Stimulated activated CD4-positive, alpha-beta T cell treated with anti-CD3 and anti-CD28 coated beads, Interleukin-4, amount 100 ng/mL, for 1 hour (primary cell): ENCODE data around the gene LIN7C.
"Not testable (repeated sequence)": the region's sequence is repeated elsewhere in the genome, so short reads cannot be mapped to it uniquely, and the experiment has no call there.

Experiments
- DNase-seq: peaks from one replicate; pipeline ENCODE4 v3.0.0-alpha.2; 2020

Gene LIN7C, protein sequence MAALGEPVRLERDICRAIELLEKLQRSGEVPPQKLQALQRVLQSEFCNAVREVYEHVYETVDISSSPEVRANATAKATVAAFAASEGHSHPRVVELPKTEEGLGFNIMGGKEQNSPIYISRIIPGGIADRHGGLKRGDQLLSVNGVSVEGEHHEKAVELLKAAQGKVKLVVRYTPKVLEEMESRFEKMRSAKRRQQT

DNA sequence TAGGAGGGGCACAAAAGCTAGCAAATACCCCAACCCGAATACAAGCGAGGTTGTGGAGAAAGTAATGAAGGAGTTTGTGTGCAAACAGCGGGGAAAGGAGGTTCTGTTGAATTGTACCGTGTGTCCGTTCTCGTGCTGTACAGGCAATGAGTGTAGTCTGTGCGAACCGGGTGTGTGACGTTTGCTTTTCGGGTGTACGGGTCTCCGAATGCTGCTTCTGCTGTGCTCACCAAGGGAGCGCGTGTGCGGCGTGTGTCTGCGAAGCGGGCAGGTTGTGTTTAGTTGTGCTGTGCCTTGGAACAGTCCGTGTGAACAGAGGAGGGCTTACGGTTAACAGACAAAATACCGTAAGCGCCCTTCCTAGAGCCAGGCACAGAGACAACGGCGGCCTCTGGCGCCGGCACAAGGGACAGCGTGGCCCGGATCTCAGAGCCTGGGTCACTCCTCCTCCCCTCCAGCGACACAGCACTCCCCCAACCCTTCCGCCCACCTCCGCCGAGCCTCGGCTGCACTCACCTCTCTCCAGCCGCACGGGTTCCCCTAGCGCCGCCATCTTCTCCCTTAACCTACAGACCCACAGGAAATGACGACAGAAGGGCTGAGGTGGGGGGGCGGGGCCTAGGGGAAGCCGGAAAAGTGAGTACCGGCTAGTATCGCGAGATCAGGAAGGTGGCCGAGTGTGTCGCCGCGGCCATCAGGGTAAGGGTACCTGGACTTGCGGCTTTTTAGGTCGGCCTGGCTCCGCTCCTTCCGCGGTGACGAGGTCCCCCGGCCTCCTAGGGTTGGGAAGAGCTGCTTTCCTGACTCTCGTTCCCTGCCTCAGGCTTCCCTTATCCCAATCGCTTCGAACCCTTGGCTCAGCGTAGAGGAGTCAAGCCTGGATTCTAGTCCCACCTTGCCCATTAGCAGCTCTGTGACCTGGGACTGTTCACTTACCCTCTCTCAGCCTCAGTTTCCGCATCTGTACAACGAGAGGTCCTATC is at the start of gene LIN7C:
LIN7C (minus strand) TSS at position 570 of the 983 bp plus-strand sequence; CDS start at position 553, 17 bp downstream.
- peak; percentile 94 for DNase-seq

DNA sequence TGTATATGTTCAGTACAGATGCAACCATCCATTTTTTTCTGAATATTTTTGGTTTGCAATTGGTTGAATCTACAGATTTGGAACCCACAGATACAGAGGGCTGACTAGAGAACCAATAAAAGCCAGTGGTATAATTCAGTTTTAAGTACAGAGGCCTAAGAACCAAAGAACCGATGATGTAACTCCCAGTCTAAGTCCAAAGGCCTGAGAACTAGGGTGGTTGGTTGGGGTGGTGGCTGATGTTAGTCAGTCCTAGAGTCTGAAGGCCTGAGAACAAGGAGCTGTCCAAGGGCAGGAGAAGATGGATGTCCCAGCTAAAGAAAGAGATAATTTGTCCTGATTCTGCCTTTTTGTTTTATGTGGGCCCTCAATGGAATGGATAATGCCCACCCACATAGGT is 48.7 kb upstream of the LIN7C start:
- no peak for DNase-seq

DNA sequence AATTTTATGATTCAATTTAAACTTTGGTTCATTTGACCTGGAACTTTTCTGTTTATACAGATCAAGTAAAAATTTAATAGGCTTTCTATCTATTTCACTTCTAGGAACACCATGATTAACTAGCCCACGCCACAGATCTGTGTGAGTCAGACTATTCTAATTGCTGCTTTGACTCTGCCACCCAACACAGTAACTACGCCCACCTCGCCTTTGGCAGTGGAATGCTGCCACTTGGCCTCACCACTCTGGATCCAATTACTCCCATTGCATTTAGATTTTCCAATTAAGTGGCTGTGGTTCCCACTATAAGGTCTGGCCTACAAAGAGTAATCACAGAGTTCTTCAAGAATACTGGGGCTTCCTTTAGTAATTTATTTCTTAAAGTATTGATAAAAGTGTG is 46.6 kb upstream of the LIN7C start:
- DNase-seq: no peak

- no peak for DNase-seq
Observed at GRCh38 chr11:27552341-27552740, 45.8 kb upstream of the LIN7C start.

GRCh38 chr11:27551127-27551526 is 44.6 kb upstream of the LIN7C start:
- DNase-seq: no peak

DNA sequence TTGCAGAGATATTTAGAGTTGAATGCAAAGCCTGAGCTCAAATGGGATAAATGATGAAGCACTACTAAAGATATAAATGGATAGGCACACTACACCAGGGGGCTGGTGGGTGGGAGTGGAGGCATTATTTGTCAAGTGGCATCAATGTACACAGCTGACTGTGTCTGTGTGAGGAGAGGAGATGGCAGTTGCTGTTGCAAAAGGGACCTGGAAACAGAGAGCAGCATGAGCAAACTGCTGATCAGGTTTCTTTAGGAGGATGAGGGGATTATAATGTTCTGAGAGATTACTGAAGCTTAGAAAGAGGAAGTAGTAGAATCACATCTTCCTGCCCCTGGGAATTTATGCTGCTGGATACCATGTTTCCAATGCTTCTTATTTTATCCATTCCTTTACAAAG is 39.4 kb upstream of the LIN7C start:
- DNase-seq: no peak

DNA sequence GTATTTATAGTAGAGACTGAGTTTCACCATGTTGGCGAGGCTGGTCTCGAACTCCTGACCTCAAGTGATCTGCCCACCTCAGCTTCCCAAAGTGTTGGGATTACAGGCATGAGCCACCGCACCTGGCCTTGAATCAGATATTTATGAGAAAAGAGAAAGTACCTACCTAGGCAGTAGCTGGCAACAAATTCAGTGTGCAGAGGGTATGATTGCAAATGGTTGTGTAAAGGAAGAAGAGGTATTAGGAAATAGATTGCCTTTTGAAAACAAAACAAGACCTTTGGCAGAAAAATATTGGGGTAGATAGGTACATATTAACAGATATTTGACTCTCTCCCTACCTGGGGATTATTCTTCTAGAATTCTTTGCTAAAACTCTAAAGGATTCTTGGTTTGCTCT is 38.5 kb upstream of the LIN7C start:
- no peak for DNase-seq

- DNase-seq: no peak
Observed at GRCh38 chr11:27541790-27542189, 35.2 kb upstream of the LIN7C start.

GRCh38 chr11:27540051-27540450 is 33.5 kb upstream of the LIN7C start:
- DNase-seq: no peak

DNA sequence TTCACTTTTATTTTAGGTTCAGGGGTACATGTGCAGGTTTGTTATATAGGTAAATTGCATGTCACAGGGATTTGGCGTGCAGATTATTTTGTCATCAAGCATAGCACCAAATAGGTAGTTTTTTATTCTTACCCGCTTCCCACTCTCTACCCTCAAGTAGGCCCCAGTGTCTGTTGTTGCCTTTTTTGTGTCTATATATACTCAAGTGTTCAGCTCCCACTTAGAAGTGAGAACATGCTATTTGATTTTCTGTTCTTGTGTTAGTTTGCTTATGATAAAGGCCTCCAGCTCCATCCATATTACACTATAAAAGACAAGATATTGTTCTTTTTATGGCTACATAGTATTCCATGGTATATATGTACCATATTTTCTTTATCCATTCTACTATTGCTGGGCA is 28.5 kb upstream of the LIN7C start:
- no peak for DNase-seq

DNA sequence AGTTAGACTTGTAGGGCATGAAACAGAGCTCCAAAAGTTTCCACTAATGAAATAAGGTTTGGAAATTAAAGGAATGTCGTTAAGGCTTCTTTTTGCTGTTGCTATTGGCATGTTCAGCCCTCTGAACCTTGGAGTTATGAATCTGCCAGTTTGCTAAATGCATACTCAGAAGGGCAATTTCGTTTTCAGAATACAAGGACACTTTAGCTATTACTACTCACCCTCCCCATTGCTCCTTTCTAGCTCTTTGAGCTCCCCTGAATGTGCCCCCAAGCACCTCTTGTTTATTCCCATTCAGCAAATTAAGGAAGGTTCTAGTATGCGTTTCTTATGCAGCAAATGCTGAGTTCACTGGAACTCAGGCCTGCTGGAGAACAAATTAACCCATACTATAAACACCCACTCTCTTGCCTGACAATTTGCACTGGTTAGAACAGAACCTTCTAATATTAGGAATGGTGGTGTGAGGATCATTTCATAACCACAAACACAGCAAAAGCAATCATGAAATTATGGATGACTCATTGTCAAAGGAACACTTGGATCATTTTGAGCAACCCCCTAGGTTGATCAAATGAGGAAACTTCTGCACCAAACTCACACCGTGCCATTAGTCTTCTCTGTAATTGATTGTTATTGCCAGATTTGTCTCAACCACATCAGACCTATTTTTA is 26.2 kb upstream of the LIN7C start:
- DNase-seq: no peak

GRCh38 chr11:27528712-27529111 is 22.1 kb upstream of the LIN7C start:
- DNase-seq: no peak

DNA sequence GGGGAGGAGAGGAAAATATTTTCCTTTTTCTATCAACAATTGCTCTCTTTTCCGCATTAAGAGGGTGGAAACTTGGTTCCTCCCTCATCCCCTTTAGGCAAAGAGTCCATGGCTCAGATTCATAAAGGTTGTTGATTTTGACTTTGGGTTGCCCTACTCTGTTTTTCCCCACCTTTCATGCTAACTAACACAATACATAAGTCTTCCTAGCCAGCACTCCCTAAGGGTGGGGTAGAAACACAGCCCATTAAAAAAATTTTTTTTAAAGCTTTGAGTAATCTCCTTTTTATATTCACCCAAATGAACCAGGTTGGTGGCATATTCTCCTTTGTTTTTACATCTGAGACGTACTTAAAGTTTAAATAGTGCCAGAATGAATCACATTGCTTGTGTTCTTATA is 20.0 kb upstream of the LIN7C start:
- no peak for DNase-seq

DNA sequence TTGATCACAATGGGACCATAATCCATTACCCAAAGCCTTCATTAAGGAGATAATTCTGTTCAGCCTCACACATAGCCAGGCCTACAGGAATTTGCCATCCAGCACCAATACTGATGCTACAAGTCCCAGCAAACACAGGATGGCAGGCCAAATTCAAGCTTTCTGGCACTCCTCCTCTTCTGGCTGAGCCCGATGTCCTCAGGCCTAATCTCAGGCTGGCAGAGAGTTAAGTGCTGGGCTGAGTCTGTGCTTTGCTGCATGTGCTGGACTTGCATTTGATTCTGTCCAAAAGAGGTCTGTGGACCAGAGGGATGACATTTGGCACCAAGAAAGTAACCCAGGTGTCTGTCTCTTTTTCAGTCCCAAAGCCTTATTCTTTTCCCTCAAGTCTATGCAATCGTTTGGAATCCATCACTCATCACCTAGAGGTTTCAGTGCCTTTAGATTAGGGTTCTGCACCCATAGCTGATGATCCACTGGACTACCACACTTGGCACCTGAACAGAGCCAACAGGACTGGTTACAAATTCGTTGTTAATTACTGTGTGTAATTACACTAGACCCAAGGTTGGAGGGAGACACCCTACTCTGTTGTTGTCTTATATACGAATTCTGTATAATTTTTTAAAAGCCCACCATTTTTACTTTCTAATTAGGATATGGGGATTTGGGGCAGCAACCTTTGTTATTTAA is 19.4 kb upstream of the LIN7C start:
- DNase-seq: no peak

DNA sequence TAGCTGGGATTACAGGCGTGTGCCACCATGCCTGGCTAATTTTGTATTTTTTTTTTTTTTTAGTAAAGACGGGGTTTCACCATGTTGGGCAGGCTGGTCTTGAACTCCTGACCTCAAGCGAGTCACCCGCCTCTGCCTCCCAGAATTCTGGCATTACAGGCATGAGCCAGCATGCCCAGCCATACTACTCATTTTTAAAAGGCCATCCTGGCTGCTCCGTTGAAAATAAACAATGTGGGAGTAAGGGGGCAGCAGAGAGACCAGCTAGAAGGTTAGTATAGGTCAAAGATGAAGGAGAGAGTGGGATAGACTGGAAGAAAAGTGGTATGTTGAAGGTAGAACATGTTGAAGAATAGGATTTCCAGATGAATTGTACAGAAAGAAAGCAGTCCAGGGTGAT is 17.6 kb upstream of the LIN7C start:
- DNase-seq: no peak

- DNase-seq: no peak
Observed at GRCh38 chr11:27520226-27520625, 13.7 kb upstream of the LIN7C start.

DNA sequence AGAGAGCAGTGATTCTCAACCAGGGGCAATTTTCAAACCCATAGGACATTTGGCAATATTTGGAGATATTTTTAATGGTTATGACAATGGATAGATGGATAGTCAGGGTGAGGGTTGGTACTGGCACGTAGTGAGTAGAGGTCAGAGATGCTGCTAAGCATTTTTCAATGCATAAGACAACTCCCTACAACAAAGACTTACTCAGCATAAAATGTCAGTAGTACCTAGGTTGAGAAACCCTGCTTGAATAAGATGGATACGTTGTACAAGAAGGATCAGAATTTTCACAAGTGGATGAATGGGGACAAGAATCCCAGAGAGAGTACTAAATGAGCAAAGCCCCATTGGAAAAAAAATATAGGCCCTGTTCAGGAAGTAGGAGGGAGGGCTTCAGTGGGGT is 11.9 kb upstream of the LIN7C start:
- no peak for DNase-seq

DNA sequence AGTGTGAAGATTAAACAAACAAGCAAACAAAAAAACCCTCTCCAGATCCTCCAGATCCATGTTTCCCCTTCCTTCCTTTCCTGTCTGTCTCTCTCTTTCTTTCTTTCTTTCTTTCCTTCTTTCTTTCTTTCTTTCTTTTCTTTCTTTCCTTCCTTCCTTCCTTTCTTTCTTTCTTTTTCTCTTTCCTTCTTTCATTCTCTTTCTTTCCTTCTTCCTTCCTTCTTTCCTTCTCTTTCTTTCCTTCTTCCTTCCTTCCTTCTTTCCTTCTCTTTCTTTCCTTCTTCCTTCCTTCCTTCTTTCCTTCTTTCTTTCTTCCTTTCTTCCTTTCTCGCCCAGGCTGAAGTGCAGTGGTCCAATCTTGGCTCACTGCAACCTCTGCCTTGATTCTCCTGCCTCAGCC is 10.9 kb upstream of the LIN7C start:
- DNase-seq: not testable (repeated sequence)

GRCh38 chr11:27514558-27514957 is 8.0 kb upstream of the LIN7C start:
- no peak for DNase-seq

GRCh38 chr11:27514076-27514475 is 7.5 kb upstream of the LIN7C start:
- DNase-seq: no peak

DNA sequence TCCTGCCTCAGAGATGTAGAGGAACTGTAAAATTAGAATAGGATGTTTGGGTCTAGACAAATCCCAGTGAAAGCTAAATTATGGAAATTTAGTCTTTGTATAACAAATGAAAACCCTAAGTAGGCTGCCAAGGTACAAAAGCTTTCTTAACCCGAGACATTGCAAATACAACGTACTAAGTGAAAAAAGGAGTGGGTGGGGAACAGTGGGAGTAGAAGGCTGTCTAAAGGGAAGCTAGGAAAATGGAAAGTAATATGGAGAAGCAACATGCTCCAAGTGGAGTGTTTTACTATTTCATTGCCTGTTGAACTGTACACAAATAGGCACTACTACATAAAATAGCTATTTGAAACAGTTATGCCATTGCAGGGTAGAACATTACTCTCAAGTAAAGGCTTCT is 6.8 kb upstream of the LIN7C start:
- DNase-seq: no peak

DNA sequence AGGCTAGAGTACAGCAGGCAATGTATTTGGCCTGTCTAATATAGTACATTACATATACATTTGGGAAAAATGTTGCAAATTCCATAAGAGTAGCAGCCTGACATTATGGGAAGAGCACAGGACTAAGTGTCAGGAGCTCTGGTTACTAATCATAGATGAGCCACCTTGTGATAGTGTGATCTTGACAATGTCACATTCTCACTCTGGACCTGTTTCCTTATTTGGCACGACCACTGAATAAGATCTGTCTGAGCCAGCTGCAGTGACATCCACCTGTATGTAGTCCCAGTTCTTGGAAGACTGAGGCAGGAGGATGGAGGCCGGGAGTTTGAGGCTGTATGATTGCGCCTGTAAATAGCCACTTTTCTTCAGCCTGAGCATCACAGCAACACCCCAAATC is 5.7 kb upstream of the LIN7C start:
- no peak for DNase-seq

- DNase-seq: no peak
Observed at GRCh38 chr11:27509908-27510307, 3.3 kb upstream of the LIN7C start.
